Esophagus (tissue), 2 donors: ENCODE results near the gene CCDC12. TPM values are rescaled to one million over a fixed set of nuclear protein-coding genes. Genes with fewer than 3 reads are reported as not detected.

Source experiments
- H3K27ac ChIP-seq, 2 donors: one replicate each; pipeline ENCODE4 v1.5.1; 2013; ENCODE audit warnings: low read depth in 2 of 2, mild to moderate bottlenecking in 2 of 2, inconsistent platforms in 1 of 2, low read length in 1 of 2, moderate library complexity in 1 of 2
- H3K27me3 ChIP-seq, 2 donors: one replicate each; pipeline ENCODE4 v1.6.1; 2013; ENCODE audit warnings: low read length in 2 of 2, control low read depth in 1 of 2, mild to moderate bottlenecking in 1 of 2; ENCODE audit not compliant: insufficient read depth in 2 of 2, control insufficient read depth in 1 of 2
- H3K36me3 ChIP-seq, 2 donors: one replicate each; pipeline ENCODE4 v1.6.1; 2013; ENCODE audit warnings: low read length in 1 of 2; ENCODE audit not compliant: control insufficient read depth in 2 of 2, insufficient read depth in 2 of 2
- H3K4me1 ChIP-seq, 2 donors: one replicate each; pipeline ENCODE4 v1.6.1; 2013; ENCODE audit warnings: low read length in 1 of 2; ENCODE audit not compliant: control insufficient read depth in 2 of 2, insufficient read depth in 2 of 2
- H3K4me3 ChIP-seq, 2 donors: one replicate each; pipeline ENCODE4 v1.5.1; 2013; ENCODE audit warnings: low read length in 2 of 2, mild to moderate bottlenecking in 2 of 2, low read depth in 1 of 2, moderate library complexity in 1 of 2
- H3K9me3 ChIP-seq, 2 donors: one replicate each; pipeline ENCODE4 v1.6.1; 2013; ENCODE audit warnings: mild to moderate bottlenecking in 2 of 2, low read depth in 1 of 2, low read length in 1 of 2, moderate library complexity in 1 of 2; ENCODE audit not compliant: control insufficient read depth in 2 of 2, insufficient read depth in 1 of 2
- WGBS, 2 donors: extraction: QIAGEN DNeasy Blood & Tissue Kit; methylation state at CpG; one replicate each; pipeline ENCODE4 v1.1.7; 2013; 5-methylcytosine and 5-hydroxymethylcytosine counted together
- polyA plus RNA-seq, 2 donors: library from polyadenylated mRNA; stranded (reverse); fragments of 200-250 nt; gene quantifications; one replicate each; pipeline ENCODE4 v1.2.3, GENCODE V29; 2013
- donor health status: healthy with polysubstance abuse.
- donor health status: Bipolar disorder and iron deficiency.

CCDC12 gene
- polyA plus RNA-seq, 2 donors = 82.5 to 90.1 TPM

DNA sequence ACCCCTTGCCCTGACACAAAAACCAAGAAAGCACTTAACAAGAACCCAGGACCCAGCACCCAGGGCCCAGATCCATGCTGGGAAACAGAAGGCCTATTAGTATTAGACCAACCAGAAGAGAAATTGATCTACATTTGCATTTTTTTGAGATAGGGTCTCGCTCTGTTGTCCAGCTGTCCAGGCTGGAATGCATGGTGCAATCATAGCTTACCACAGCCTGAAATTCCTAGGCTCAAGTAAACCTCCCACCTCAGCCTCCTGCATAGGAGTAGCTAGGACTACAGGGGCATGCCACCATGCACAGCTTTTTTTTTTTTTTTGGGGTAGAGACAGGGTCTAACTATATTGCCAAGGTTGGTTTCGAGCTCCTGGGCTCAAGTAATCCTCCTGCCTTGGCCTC, 26.4 kb downstream of the CCDC12 start:
- 82 to 89% methylated on average over 2 of the region's 2 CpGs for WGBS, 2 donors
- Histone ChIP-seq H3K27ac (peak overlapping the region; percentile 45 to 74), H3K4me3 (no peak overlapping the region), H3K4me1 (peaks cover 18 to 54% of the 10 kb centered on the region in 2 donors), H3K36me3 (no peaks in the 10 kb centered on the region), H3K9me3 (no peaks in the 10 kb centered on the region), H3K27me3 (no peaks in the 10 kb centered on the region)

DNA sequence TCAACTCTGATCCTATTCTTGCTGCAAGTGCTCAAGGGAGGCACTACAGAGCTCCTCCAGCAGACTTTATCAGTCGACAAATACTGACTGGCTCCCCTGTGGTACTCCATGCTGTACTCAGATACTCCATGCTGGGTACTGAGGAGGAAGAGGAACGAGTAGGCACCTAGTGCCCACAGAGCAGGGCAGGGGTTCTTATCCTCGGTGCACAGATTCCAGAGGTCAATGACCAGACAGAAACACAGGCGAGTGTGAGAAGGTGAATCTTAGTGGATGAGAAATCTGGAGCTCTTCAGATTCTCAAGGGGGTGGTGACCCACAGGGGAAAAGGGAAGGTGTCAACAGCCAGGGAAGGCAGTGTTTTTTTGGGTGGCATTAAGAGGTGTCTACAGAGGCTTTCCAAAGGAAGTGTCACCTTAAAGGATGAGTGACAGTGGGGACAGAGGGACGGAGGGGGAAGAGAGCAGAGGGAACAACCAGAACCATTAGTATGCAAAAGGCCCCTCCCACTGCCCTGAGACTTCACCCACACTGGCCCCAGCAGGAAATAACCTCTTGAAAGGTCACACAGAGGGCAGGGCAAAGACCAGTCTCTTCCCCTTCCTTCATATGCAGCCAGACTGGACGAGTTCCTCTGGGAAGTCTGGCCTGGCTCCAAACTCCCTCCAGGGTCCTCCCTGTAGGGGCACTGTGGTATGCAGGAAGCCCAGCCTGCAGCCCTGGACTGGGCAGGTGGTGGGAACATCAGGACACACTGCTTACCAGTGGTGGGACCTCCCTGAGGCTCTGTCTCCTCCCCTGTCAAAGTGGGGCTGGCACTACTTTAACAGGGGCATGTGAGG, 27.5 kb downstream of the CCDC12 start:
- peaks cover 20 to 57% of the 10 kb centered on the region in 2 donors for H3K4me1 ChIP-seq

DNA sequence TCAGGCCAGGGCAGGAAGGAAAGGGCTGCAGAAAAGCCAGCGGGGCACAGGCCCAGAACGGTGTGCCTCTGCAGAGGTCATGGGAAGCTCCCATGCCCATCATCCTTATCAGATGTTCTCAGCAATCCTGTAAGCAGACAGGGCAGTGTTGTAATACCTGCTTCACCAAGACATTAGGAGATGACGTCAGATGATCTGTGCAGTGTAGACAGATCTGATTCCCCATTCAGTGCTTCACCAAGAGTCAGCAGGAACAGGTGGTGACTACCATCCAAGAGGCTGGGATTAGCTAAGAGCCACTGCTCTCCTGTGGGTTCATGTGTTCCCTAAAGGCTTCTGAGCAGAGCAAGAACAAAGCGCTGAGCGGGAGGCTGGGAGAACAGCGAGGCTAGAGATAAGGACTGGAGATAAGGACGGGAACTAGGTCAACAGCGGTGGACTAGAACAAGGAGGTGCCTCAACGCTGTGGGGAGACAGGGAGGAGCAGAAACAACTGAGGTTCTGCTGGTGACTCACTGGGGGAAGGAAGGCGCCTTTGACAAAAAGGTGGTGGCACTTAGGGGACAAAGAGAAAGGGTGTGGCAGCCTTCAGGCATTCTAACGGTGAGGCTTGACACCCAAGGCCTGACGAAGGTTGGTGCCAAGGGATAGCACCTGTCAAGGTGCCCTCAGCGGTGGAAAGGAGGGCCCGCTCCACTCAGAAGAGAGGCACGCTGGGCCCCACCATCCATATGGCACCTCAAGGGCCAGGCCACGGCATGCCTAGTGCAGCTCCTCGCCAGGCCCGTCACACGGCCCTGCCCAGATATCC, 28.4 kb downstream of the CCDC12 start:
- 33 to 42% methylated on average over 19 of the region's 19 CpGs for WGBS, 2 donors

More for the DNA sequence above, 27.5 kb downstream of the CCDC12 start:
- no peak overlapping the region for H3K4me3 ChIP-seq
- H3K27me3 ChIP-seq = no peaks in the 10 kb centered on the region
- H3K36me3 ChIP-seq = no peaks in the 10 kb centered on the region
- WGBS, 2 donors = 44 to 49% methylated on average over 6 of the region's 6 CpGs
- no peaks in the 10 kb centered on the region for H3K9me3 ChIP-seq
- H3K27ac ChIP-seq = peak overlapping the region; percentile 98

DNA sequence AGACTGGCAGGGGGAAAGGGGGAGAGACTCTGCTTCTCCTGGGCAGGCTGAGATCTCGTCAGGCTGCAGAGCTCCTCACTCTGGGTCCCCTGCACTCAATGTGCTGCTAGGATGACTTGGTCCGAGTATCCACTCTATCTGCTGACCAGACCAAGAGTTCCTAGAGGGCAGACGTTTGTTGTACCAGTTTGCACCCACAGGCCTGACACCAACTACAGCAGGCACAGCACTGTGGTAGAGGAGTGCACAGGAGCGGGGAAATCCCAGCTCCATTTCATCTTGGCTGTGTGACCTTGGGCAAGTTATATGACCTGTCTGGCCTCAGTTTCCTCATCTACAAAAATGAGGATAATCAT, 29.0 kb downstream of the CCDC12 start:
- WGBS, 2 donors = 55 to 69% methylated on average over 4 of the region's 4 CpGs
- H3K27me3 ChIP-seq = no peaks in the 10 kb centered on the region
- H3K4me3 ChIP-seq = peak overlapping the region in 1 of 2 donors; percentile 11
- H3K4me1 ChIP-seq = peaks cover 18 to 54% of the 10 kb centered on the region in 2 donors
- no peaks in the 10 kb centered on the region for H3K36me3 ChIP-seq
- H3K9me3 ChIP-seq = no peaks in the 10 kb centered on the region
- peak overlapping the region; percentile 98 for H3K27ac ChIP-seq

More for the DNA sequence above, 28.4 kb downstream of the CCDC12 start:
- Histone ChIP-seq H3K4me3 (no peak overlapping the region), H3K27ac (peak overlapping the region; percentile 98), H3K36me3 (no peaks in the 10 kb centered on the region), H3K9me3 (no peaks in the 10 kb centered on the region), H3K27me3 (no peaks in the 10 kb centered on the region), H3K4me1 (peaks cover 22 to 53% of the 10 kb centered on the region in 2 donors)

DNA sequence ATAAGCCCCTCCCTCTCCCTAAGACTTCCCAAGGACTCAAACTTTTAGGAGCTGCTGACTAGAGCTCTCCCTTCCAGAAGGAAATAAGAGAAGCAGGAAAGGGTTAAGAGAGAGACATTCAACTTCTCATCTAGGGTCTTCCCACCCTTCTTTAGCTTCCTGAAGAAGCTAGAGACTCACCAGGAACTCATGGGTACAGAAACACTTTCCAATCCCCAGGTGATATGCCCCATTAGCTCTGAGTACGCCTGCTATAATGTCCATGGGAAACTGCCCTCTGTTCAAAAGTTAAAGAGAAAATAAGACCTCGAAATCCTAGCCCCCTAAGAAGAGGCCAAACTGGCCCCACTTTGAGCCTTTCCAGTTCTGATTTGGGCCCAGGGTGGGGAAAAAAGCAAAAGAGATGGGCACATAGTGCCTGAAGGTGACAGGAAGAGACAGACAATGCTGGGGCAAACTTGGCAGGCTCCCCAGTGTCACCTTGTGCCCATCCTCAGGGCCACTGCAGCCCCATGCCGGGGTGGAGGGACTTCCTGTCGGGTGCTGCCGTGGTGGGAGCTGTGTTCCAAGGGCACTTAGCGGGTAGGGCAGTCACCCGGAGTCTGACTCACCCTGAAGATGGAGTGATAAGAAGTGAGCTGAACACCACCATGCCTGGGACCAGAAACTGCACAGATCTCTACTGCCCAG, 29.5 kb downstream of the CCDC12 start:
- Histone ChIP-seq H3K36me3 (no peaks in the 10 kb centered on the region), H3K27ac (peak overlapping the region; percentile 98), H3K4me1 (peaks cover 18 to 59% of the 10 kb centered on the region in 2 donors), H3K4me3 (no peak overlapping the region), H3K9me3 (no peaks in the 10 kb centered on the region), H3K27me3 (no peaks in the 10 kb centered on the region)
- 23 to 37% methylated on average over 7 of the region's 7 CpGs for WGBS, 2 donors

DNA sequence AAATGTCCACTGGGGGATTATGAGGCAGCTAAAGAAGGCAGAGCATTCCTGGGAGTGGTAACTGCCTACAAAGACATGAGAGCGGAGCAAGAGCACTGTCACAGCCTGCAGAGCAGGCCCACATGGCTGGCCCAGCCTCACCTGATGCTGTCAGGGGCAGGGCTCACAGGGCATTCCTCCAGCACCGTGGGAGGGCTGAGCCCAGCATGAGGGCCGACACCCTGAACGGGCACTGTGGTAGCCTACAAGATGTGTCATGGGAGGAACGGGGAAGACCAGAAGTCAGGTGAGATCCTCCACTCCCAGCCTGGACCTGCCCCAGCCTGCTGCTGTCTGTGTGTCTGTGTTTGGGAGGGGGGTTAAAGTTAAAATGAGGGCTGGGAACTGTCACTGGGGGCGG, 30.1 kb downstream of the CCDC12 start:
- no peak overlapping the region for H3K4me3 ChIP-seq
- 41 to 42% methylated on average over 6 of the region's 6 CpGs for WGBS, 2 donors
- no peaks in the 10 kb centered on the region for H3K9me3 ChIP-seq
- H3K36me3 ChIP-seq = no peaks in the 10 kb centered on the region
- H3K27ac ChIP-seq = peak overlapping the region; percentile 98
- H3K27me3 ChIP-seq = no peaks in the 10 kb centered on the region
- H3K4me1 ChIP-seq = peaks cover 18 to 60% of the 10 kb centered on the region in 2 donors

DNA sequence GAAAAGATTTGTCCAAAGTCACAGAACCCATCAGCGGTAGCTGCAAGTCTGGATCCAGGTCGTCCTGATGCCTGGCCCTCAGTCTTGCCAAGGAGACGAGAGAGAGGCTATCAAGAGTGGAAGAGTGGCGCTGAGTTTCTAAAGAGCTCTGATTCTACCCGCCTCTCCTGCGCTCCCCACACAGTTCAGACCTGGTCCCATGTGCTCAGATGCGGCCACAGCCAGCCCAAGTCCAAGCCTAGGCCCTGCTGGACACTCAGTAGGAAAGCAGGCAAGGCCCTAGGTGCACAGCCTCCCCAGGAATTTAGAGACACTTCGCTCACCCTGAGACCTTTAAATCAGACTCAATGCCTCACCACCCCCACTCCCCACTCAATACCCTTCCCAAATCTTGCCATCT, 32.4 kb downstream of the CCDC12 start:
- no peak overlapping the region for H3K4me3 ChIP-seq
- peaks cover 16 to 56% of the 10 kb centered on the region in 2 donors for H3K4me1 ChIP-seq
- no peaks in the 10 kb centered on the region for H3K9me3 ChIP-seq
- 81 to 92% methylated on average over 8 of the region's 8 CpGs for WGBS, 2 donors
- H3K36me3 ChIP-seq = peaks cover 3 to 15% of the 10 kb centered on the region in 2 donors
- no peaks in the 10 kb centered on the region for H3K27me3 ChIP-seq
- peak overlapping the region; percentile 77 to 92 for H3K27ac ChIP-seq

DNA sequence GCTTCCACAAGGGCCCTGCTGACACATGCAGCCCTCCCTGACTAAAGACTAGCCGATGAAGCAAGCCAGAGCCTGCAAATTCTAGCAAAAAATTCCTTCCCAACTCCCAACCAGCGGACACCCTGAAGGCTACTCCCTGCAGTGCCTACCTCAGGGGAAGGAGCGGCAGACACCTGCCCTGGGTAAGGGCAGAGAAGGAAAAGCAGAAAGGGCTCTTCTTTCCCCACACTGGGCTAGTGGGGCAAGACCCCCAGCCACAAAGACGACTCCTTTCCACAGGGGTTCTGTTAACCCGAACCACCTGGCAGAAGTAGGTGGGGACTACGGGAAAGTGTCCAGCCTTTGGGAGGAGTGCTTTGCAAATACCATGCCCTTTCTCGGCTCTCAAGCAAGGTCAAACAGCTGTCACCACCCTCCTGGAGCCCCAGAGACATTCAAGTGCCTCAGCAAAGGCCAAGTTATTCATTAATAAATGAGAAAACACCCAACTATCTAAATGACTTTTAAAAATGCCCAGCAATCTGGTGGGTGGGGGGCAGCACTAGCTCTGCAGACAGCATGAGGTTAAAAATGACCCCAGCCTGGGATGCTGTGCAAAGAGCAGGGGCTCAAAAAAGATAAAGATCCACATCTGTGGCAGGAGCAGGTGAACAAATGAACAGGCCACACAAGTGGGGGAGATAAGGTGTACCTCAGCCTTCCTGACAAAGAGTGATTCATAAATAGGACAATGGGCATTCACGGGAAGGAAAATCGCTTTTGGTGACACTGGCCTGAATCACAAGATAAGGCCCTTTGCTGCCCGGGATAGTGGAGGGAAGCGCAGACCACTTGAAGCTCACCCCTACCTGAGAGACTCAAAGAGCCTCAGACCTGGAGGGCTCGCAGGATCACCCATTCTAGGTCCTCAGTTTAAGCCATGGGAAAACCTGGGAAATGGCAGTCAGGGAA, 33.0 kb downstream of the CCDC12 start:
- H3K9me3 ChIP-seq = no peaks in the 10 kb centered on the region
- peaks cover 3 to 21% of the 10 kb centered on the region in 2 donors for H3K36me3 ChIP-seq
- peak overlapping the region; percentile 77 to 92 for H3K27ac ChIP-seq
- no peaks in the 10 kb centered on the region for H3K27me3 ChIP-seq
- H3K4me3 ChIP-seq = no peak overlapping the region
- 45 to 55% methylated on average over 12 of the region's 12 CpGs for WGBS, 2 donors
- H3K4me1 ChIP-seq = peaks cover 15 to 49% of the 10 kb centered on the region in 2 donors
